ENCODE results near the gene RC3H2.

Gene RC3H2

GRCh38 chr9:122807271-122807900 is 97.8 kb downstream of the RC3H2 start:
- no peak overlapping the region for H3K4me3 ChIP-seq (ENCODE audit: low read depth, low read length)
- DNase-seq: no peak
- in situ Hi-C loops (cut with HindIII; ENCODE audit: low pct_ligation_motif_present, low sequenced_read_pairs): no loop called here
- H3K27ac ChIP-seq: no peak overlapping the region
- TF ChIP-seq, protein P1, sequence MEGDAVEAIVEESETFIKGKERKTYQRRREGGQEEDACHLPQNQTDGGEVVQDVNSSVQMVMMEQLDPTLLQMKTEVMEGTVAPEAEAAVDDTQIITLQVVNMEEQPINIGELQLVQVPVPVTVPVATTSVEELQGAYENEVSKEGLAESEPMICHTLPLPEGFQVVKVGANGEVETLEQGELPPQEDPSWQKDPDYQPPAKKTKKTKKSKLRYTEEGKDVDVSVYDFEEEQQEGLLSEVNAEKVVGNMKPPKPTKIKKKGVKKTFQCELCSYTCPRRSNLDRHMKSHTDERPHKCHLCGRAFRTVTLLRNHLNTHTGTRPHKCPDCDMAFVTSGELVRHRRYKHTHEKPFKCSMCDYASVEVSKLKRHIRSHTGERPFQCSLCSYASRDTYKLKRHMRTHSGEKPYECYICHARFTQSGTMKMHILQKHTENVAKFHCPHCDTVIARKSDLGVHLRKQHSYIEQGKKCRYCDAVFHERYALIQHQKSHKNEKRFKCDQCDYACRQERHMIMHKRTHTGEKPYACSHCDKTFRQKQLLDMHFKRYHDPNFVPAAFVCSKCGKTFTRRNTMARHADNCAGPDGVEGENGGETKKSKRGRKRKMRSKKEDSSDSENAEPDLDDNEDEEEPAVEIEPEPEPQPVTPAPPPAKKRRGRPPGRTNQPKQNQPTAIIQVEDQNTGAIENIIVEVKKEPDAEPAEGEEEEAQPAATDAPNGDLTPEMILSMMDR (IDR thresholded peaks at IDR 0.05; ENCODE audit: low read depth, low read length, missing control alignments): no peak
- no peaks in the 10 kb centered on the region for H3K27me3 ChIP-seq (replicated peaks)
- no peaks in the 10 kb centered on the region for H3K36me3 ChIP-seq (replicated peaks)

- in situ Hi-C loops (cut with HindIII; ENCODE audit: low pct_ligation_motif_present, low sequenced_read_pairs): no loop called here
- TF ChIP-seq, protein P1 (IDR thresholded peaks at IDR 0.05; ENCODE audit: low read depth, low read length, missing control alignments): no peak
- DNase-seq: no peak
- no peaks in the 10 kb centered on the region for H3K36me3 ChIP-seq (replicated peaks)
- no peak overlapping the region for H3K4me3 ChIP-seq (ENCODE audit: low read depth, low read length)
- H3K27me3 ChIP-seq (replicated peaks): no peaks in the 10 kb centered on the region
- no peak overlapping the region for H3K27ac ChIP-seq
Observed at GRCh38 chr9:122806661-122807060, 98.5 kb downstream of the RC3H2 start.

DNA sequence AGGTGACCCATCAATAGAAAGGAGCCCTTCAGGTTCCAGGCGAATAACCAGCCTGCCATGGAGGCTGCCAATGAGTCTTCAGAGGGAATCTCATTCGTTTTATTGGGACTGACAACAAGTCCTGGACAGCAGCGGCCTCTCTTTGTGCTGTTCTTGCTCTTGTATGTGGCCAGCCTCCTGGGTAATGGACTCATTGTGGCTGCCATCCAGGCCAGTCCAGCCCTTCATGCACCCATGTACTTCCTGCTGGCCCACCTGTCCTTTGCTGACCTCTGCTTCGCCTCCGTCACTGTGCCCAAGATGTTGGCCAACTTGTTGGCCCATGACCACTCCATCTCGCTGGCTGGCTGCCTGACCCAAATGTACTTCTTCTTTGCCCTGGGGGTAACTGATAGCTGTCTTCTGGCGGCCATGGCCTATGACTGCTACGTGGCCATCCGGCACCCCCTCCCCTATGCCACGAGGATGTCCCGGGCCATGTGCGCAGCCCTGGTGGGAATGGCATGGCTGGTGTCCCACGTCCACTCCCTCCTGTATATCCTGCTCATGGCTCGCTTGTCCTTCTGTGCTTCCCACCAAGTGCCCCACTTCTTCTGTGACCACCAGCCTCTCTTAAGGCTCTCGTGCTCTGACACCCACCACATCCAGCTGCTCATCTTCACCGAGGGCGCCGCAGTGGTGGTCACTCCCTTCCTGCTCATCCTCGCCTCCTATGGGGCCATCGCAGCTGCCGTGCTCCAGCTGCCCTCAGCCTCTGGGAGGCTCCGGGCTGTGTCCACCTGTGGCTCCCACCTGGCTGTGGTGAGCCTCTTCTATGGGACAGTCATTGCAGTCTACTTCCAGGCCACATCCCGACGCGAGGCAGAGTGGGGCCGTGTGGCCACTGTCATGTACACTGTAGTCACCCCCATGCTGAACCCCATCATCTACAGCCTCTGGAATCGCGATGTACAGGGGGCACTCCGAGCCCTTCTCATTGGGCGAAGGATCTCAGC is 104.8 kb downstream of the RC3H2 start, which contains the start of gene OR1K1:
Gene OR1K1, plus strand, starts transcription at position 58 of the 995 bp plus-strand sequence. Its CDS starts 0 bp downstream, at position 58.
- no peaks in the 10 kb centered on the region for H3K36me3 ChIP-seq (replicated peaks)
- H3K27me3 ChIP-seq (replicated peaks): no peaks in the 10 kb centered on the region
- H3K27ac ChIP-seq: no peak within 1 kb of the TSS
- no peak for DNase-seq
- in situ Hi-C loops (cut with HindIII; ENCODE audit: low pct_ligation_motif_present, low sequenced_read_pairs): no loop called here
- TF ChIP-seq, protein P1 (IDR thresholded peaks at IDR 0.05; ENCODE audit: low read depth, low read length, missing control alignments): no peak
- H3K4me3 ChIP-seq (ENCODE audit: low read depth, low read length): no peak within 1 kb of the TSS

DNA sequence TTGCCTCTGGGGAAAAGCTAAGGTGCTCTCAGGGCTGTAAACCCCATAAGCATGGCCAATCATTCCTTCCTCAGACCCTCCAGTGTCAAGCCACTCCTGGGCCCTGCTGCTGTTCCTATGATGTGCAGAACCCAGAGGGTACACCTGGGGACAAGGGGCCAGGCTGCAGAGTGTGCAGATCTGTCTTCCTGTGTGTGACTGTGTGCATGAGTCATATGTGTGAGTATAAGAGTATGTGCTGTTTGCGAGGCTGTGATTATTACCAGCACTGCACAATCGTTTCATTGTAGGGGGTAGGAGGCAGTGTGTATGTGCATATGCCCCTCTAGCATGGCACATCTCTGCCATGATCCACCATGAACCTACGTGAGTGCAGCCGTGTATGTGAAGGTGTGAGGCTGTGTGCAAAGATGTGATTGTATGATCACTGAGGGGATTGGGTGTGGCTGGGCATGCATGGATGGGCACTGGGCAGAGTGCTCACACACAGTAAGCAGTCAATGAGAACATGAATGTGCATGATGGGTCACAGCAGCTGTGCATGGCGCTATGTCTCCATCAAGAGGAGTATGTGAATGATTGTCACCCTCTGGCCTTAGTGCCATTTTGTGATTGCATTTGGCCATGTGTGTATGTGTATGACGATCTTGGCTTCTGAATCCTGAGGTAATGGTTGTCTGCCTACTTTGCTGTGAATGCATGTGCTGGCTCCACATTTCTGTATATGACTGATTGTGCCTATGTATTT is 107.7 kb downstream of the RC3H2 start:
- Histone ChIP-seq H3K4me3 (ENCODE audit: low read depth, low read length) (no peak overlapping the region), H3K36me3 (replicated peaks) (no peaks in the 10 kb centered on the region), H3K27me3 (replicated peaks) (no peaks in the 10 kb centered on the region), H3K27ac (no peak overlapping the region)
- DNase-seq: no peak
- in situ Hi-C loops (cut with HindIII; ENCODE audit: low pct_ligation_motif_present, low sequenced_read_pairs): no loop called here
- TF ChIP-seq, protein P1 (IDR thresholded peaks at IDR 0.05; ENCODE audit: low read depth, low read length, missing control alignments): no peak

All from brain microvascular endothelial cell (primary cell).